K562 (cell line): ENCODE results near the gene SYT7. TPM values are rescaled to one million over a fixed set of nuclear protein-coding genes. Genes with fewer than 3 reads are reported as not detected.
A peak's percentile ranks its signal among the peaks of the same experiment; 100 is the strongest.

Experiments
- CBX3 ChIP-seq, 2 experiments: IDR thresholded peaks; 1 replicate in 1 of 2; 2 replicates in 1 of 2; pipeline ENCODE4 v1.6.1; 2012; ENCODE audit warnings: inconsistent platforms in 2 of 2, low read length in 2 of 2, borderline replicate concordance in 1 of 2, control low read depth in 1 of 2
- HDAC1 ChIP-seq, 2 experiments: fragments of 450-650 bp; IDR thresholded peaks; 2 replicates each; pipeline ENCODE4 v1.6.1; 2016 to 2017; ENCODE audit warnings: inconsistent platforms in 1 of 2, mild to moderate bottlenecking in 1 of 2, moderate library complexity in 1 of 2
- HNRNPL ChIP-seq: fragments of 200-400 bp; formaldehyde crosslinking; IDR thresholded peaks from 2 replicates; pipeline ENCODE4 v1.6.1; 2017; ENCODE audit warnings: low read depth, mild to moderate bottlenecking, low read length
- HOXB6 ChIP-seq: fragments of 250-450 bp; sonication (Bioruptor Pico); IDR thresholded peaks from 2 replicates; pipeline ENCODE4 v1.5.1; 2022; ENCODE audit warnings: mild to moderate bottlenecking, borderline replicate concordance
- POLR2G ChIP-seq: fragments of 200-400 bp; formaldehyde crosslinking; IDR thresholded peaks from 2 replicates; pipeline ENCODE4 v1.6.1; 2017; ENCODE audit warnings: low read depth, mild to moderate bottlenecking, antibody characterized with exemption, low read length, moderate library complexity
- RFX7 ChIP-seq: fragments of 250-450 bp; sonication (Bioruptor Pico); IDR thresholded peaks from 2 replicates; pipeline ENCODE4 v1.5.1; 2021; ENCODE audit warnings: mild to moderate bottlenecking
- ZNF274 ChIP-seq: IDR thresholded peaks from 2 replicates; pipeline ENCODE4 v1.6.1; 2011; ENCODE audit warnings: low read depth, mild to moderate bottlenecking, low read length, moderate library complexity, borderline replicate concordance
- polyA plus RNA-seq, 8 experiments: library from polyadenylated mRNA; depleted of rRNA in 4 of 8; stranded (reverse) in 5 of 8; unstranded in 3 of 8; fragments of >200 nt; fragmentation: Nextera tagmentation in 2 of 8; fragmentation: Illumina TruSeq in 1 of 8; extraction: Ambion mirVana in 2 of 8; extraction: Trizol in 1 of 8; gene quantifications; 2 replicates each; pipeline versions ENCODE4 v1.2.1 to v1.2.3, GENCODE V29; 2011 to 2014; ENCODE audit warnings: inconsistent platforms in 1 of 8, missing spikeins in 1 of 8
- total RNA-seq, 7 experiments: library from RNA; depleted of rRNA in 6 of 7; stranded (reverse); fragments of >200 nt in 6 of 7; fragmentation: Illumina TruSeq in 2 of 7; extraction: Trizol in 2 of 7; gene quantifications; 2 replicates each; pipeline versions ENCODE4 v1.2.1 to v1.2.3, GENCODE V29; 2011 to 2021; ENCODE audit warnings: low replicate concordance in 1 of 7
- TF ChIP-seq, protein P1 (sequence below), 2 experiments: IDR thresholded peaks; 2 replicates each; pipeline ENCODE4 v1.6.1; 2011; ENCODE audit warnings: borderline replicate concordance in 1 of 2, control low read depth in 1 of 2, low read depth in 1 of 2, low read length in 1 of 2, mild to moderate bottlenecking in 1 of 2, mixed read lengths in 1 of 2, moderate library complexity in 1 of 2; ENCODE audit not compliant: insufficient read depth in 1 of 2, insufficient read length in 1 of 2, poor library complexity in 1 of 2, severe bottlenecking in 1 of 2; ENCODE audit errors: extremely low read depth in 1 of 2
- TF ChIP-seq, protein P2 (sequence below): fragments of 250-450 bp; sonication (Bioruptor Pico); IDR thresholded peaks from 2 replicates; pipeline ENCODE4 v1.8.0; 2021; ENCODE audit warnings: mild to moderate bottlenecking, moderate library complexity
- TF ChIP-seq, protein P3 (sequence below): fragments of 250-450 bp; sonication (Bioruptor Pico); IDR thresholded peaks from 2 replicates; pipeline ENCODE4 v1.8.0; 2022; ENCODE audit warnings: moderate library complexity, mild to moderate bottlenecking, inconsistent platforms
- TF ChIP-seq, protein P4 (sequence below): sonication (generic); formaldehyde crosslinking; IDR thresholded peaks from 2 replicates; pipeline ENCODE4 v1.8.1; 2023; ENCODE audit warnings: mild to moderate bottlenecking, missing genetic modification reagents, moderate library complexity

Gene SYT7
- total and polyA plus RNA-seq, 9 of the 15 experiments (the other 6 are each of a cell fraction or from before 2014, with no cell fraction given), result 0.01 to 0.51 (median 0.16) TPM; not detected in 1

DNA sequence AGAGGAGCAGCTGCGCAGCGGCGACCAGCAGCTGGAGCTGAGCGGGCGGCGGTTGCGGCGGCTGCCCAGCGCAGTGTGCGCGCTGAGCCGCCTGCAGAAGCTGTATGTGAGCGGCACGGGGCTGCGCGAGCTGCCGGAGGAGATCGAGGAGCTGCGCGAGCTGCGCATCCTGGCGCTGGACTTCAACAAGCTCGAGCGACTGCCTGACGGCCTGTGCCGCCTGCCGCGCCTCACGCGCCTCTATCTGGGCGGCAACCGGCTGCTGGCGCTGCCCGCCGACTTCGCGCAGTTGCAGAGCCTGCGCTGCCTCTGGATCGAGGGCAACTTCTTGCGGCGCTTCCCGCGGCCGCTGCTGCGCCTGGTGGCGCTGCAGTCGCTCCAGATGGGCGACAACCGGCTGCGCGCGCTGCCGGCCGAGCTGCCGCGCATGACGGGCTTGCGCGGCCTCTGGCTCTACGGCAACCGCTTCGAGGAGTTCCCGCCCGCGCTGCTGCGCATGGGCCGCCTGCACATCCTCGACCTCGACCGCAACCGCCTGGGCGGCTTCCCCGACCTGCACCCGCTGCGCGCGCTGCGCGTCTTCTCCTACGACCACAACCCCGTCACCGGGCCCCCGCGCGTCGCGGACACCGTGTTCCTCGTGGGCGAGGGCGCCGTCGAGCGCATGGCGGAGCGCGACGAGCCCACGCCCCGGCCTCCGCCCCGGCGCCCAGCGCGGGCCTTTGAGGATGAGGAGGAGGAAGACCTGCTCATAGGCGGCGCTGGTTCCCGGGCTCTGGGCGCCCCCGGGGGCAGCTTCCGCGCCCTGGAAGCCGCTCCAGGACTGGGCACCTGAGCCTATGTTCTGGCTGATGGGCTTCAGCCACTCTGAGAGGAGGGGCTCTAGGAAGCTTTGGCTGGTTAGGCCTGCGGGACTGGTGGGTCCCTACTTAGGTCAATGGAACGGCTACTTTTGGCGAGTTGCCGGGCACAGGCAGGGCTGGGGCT, 71.5 kb downstream of the SYT7 start (continued):
- TF ChIP-seq, protein P1, sequence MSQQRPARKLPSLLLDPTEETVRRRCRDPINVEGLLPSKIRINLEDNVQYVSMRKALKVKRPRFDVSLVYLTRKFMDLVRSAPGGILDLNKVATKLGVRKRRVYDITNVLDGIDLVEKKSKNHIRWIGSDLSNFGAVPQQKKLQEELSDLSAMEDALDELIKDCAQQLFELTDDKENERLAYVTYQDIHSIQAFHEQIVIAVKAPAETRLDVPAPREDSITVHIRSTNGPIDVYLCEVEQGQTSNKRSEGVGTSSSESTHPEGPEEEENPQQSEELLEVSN (IDR thresholded peaks at IDR 0.05; ENCODE audit: borderline replicate concordance in 1 of 2, extremely low read depth in 1 of 2, insufficient read depth in 1 of 2, insufficient read length in 1 of 2, low read depth in 1 of 2, low read length in 1 of 2, poor library complexity in 1 of 2, severe bottlenecking in 1 of 2), result peak; percentile 99 to 100
- TF ChIP-seq POLR2G (peak; percentile 47; the same call in 1 of the 2 replicates), RFX7 (no peak), HDAC1 (IDR thresholded peaks at IDR 0.05) (0 out of 4 replicates have a peak, but pooled peaks of 1 of the 2 experiments have one; percentile 23), ZNF274 (no peak), HOXB6 (no peak), HNRNPL (peak; percentile 83; the same call in 1 of the 2 replicates), CBX3 (IDR thresholded peaks at IDR 0.05; ENCODE audit: borderline replicate concordance in 1 of 2, low read length in 2 of 2) (peak in 1 of 2 experiments; percentile 88; a peak in 1 of 3 replicates)
- TF ChIP-seq, protein P2, sequence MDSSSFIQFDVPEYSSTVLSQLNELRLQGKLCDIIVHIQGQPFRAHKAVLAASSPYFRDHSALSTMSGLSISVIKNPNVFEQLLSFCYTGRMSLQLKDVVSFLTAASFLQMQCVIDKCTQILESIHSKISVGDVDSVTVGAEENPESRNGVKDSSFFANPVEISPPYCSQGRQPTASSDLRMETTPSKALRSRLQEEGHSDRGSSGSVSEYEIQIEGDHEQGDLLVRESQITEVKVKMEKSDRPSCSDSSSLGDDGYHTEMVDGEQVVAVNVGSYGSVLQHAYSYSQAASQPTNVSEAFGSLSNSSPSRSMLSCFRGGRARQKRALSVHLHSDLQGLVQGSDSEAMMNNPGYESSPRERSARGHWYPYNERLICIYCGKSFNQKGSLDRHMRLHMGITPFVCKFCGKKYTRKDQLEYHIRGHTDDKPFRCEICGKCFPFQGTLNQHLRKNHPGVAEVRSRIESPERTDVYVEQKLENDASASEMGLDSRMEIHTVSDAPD (CRISPR knock-in tag), result no peak
- TF ChIP-seq, protein P3, sequence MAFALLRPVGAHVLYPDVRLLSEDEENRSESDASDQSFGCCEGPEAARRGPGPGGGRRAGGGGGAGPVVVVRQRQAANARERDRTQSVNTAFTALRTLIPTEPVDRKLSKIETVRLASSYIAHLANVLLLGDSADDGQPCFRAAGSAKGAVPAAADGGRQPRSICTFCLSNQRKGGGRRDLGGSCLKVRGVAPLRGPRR (CRISPR knock-in tag), result no peak
- TF ChIP-seq, protein P4, sequence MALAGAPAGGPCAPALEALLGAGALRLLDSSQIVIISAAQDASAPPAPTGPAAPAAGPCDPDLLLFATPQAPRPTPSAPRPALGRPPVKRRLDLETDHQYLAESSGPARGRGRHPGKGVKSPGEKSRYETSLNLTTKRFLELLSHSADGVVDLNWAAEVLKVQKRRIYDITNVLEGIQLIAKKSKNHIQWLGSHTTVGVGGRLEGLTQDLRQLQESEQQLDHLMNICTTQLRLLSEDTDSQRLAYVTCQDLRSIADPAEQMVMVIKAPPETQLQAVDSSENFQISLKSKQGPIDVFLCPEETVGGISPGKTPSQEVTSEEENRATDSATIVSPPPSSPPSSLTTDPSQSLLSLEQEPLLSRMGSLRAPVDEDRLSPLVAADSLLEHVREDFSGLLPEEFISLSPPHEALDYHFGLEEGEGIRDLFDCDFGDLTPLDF (CRISPR knock-in tag), result peak; percentile 83; the same call in 1 of the 2 replicates
